Renal pelvis (tissue), 4 donors: Measurements from ENCODE around the gene COQ4. TPM values are rescaled to one million over a fixed set of nuclear protein-coding genes. Genes with fewer than 3 reads are reported as not detected.

ENCODE experiments used
- DNase-seq: peaks from one replicate; pipeline ENCODE4 v3.0.0-alpha.2; 2013
- polyA plus RNA-seq, 3 donors: library from polyadenylated mRNA; unstranded; fragments of 120-200 nt; gene quantifications; one replicate each; pipeline ENCODE4 v1.2.1, GENCODE V29; 2013; ENCODE audit not compliant: insufficient read length in 3 of 3

COQ4 gene
- polyA plus RNA-seq, 3 donors: 64.1 to 97.0 (median 95.3) TPM

- no peak for DNase-seq
Measured at GRCh38 chr9:128293091-128293490, 29.5 kb upstream of the COQ4 start.

GRCh38 chr9:128294142-128294541, 28.5 kb upstream of the COQ4 start:
- no peak for DNase-seq

- DNase-seq: no peak
Measured at GRCh38 chr9:128296340-128297220, 26.1 kb upstream of the COQ4 start.

- DNase-seq: no peak
Measured at GRCh38 chr9:128297221-128297773, 25.3 kb upstream of the COQ4 start.

GRCh38 chr9:128298535-128299482, 23.8 kb upstream of the COQ4 start:
- DNase-seq: no peak

GRCh38 chr9:128304136-128304970, 18.3 kb upstream of the COQ4 start:
- DNase-seq: no peak

GRCh38 chr9:128304971-128305288, 17.7 kb upstream of the COQ4 start:
- no peak for DNase-seq

- DNase-seq: no peak
Measured at GRCh38 chr9:128309551-128309950, 13.1 kb upstream of the COQ4 start.

- DNase-seq: no peak
Measured at GRCh38 chr9:128310461-128310860, 12.2 kb upstream of the COQ4 start.

- no peak for DNase-seq
Measured at GRCh38 chr9:128314697-128315096, 7.9 kb upstream of the COQ4 start.

GRCh38 chr9:128316421-128316820, 6.2 kb upstream of the COQ4 start:
- no peak for DNase-seq

- DNase-seq: no peak
Measured at GRCh38 chr9:128317629-128318028, 5.0 kb upstream of the COQ4 start.

- DNase-seq: no peak
Measured at GRCh38 chr9:128321343-128321742, 1.3 kb upstream of the COQ4 start.

GRCh38 chr9:128321879-128322403, 698 bp upstream of the COQ4 start:
- DNase-seq: no peak

- DNase-seq: no peak
Measured at GRCh38 chr9:128323212-128323730, 632 bp downstream of the COQ4 start.

- no peak for DNase-seq
Measured at GRCh38 chr9:128323791-128324190, 1.2 kb downstream of the COQ4 start.

- no peak for DNase-seq
Measured at GRCh38 chr9:128324401-128324800, 1.8 kb downstream of the COQ4 start.

GRCh38 chr9:128325629-128326028, 3.0 kb downstream of the COQ4 start:
- no peak for DNase-seq

GRCh38 chr9:128333451-128333869, 10.8 kb downstream of the COQ4 start:
- no peak for DNase-seq

GRCh38 chr9:128335161-128335560, 12.5 kb downstream of the COQ4 start:
- no peak for DNase-seq

GRCh38 chr9:128335914-128336313, 13.3 kb downstream of the COQ4 start:
- DNase-seq: no peak
